Measurements from ENCODE around the gene GPATCH3.
"Not testable (repeated sequence)": the region's sequence is repeated elsewhere in the genome, so short reads cannot be mapped to it uniquely, and the experiment has no call there.

GPATCH3 gene, protein sequence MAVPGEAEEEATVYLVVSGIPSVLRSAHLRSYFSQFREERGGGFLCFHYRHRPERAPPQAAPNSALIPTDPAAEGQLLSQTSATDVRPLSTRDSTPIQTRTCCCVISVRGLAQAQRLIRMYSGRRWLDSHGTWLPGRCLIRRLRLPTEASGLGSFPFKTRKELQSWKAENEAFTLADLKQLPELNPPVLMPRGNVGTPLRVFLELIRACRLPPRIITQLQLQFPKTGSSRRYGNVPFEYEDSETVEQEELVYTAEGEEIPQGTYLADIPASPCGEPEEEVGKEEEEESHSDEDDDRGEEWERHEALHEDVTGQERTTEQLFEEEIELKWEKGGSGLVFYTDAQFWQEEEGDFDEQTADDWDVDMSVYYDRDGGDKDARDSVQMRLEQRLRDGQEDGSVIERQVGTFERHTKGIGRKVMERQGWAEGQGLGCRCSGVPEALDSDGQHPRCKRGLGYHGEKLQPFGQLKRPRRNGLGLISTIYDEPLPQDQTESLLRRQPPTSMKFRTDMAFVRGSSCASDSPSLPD

DNA sequence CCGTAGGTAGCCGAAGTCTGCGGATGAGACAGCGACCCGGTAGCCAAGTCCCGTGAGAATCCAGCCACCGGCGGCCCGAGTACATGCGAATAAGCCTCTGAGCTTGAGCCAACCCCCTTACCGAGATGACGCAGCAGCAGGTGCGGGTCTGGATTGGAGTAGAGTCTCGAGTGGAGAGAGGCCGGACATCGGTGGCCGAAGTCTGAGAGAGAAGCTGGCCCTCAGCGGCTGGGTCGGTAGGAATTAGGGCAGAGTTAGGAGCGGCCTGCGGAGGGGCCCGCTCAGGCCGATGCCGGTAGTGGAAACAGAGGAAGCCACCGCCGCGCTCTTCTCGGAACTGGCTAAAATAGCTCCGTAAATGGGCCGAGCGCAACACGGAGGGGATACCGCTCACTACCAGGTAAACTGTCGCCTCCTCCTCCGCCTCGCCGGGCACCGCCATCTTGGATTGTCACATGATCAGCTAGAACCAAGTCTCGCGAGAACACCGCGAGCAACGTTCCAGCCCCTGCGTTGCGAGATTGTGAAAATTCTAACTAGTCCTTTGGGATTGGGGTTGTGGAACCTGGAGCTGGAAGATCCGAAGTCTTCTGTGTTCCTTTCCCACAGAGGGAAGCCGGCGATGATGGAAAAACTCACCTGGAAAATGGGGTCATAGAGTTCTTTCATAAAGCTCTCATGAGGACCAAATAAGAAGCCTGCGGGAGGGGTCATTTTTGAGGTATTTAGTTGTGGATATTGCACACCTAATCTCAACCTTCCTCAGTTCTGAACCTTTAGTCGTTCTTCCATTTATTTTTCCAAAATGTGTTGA, at the start of gene GPATCH3:
Gene GPATCH3 (minus strand): TSS at position 467 of the 814 bp plus-strand sequence. CDS start 25 bp downstream, at position 442.
- DNase-seq = peak; percentile 82

DNA sequence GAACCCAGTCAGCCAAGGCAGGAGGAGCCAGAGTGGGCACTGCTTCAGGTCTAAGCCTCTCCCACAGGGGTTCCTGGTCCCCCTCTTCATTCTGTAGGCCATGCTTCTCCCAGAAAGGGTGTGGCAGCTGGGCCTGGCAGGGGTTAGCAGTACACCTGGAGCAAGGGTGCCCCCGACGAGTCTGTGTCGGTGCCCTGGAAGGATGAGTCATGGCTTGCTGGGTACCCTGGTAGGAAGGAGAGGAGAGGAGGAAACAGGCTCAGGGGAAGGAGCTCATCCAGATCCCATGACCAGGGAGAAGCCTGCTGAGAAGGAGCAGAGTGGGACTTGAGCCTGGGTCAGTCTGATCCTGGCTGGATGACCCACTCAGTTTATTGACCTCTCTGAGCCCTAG, 49.7 kb upstream of the GPATCH3 start:
- no peak for DNase-seq

DNA sequence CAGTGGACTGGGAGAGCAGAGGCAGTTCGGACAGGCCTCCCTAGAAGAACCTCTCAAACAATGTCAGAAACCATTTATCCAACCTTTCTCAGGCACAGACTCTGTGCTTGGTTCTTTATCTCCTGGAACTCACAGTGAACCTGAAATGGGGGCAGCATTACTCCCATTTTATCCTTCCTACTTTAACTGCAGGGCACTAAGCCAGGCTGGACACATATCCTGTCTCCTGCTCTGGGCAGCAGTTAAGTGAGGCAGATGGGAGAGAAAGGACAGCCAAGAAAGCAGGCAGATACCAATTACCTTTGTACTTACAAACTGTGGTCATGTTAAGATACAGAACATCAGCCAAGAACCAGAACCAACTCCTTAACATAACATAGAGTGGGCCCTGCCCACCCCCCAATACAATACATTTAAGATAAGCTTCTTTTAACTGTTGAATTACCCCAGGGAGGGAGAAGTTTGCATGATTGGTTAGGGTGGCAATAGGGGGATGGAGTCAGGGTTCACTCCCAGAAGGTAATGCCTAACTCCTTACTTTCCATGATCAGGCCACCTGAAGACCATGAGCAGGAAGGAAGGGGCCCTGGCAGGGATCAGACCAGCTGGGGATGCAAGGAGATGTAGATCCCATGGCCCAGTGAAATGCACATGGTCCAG, 49.1 kb upstream of the GPATCH3 start:
- DNase-seq = no peak

DNA sequence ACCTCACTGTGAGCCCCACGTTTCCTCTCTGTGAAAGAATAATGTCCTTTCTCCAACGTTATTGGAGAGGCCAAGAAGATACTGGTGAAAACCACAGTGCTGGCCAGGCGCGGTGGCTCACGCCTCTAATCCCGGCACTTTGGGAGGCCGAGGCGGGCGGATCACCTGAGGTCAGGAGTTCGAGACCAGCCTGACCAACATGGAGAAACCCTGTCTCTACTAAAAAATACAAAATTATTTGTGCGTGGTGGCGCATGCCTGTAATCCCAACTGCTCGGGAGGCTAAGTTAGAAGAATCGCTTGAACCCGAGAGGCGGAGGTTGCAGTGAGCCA, 48.4 kb upstream of the GPATCH3 start:
- DNase-seq = not testable (repeated sequence)

DNA sequence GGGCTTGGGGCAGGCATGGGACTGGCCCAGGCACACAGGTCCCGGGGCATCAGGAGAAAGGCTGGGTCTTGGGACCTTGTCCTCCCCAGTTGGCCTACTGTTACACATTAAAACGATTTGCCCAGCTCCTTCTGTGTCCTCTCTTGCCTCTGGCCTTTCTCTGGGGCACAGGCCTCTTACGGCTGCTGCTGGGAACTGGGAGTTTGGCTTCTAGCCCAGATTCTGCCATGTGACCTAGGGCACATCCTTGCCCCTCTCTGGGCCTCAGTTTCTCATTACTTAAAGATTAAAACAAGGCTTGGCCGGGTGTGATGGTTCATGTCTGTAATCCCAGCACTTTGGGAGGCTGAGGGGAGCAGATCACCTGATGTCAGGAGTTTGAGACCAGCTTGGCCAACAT, 46.0 kb upstream of the GPATCH3 start:
- DNase-seq = no peak

DNA sequence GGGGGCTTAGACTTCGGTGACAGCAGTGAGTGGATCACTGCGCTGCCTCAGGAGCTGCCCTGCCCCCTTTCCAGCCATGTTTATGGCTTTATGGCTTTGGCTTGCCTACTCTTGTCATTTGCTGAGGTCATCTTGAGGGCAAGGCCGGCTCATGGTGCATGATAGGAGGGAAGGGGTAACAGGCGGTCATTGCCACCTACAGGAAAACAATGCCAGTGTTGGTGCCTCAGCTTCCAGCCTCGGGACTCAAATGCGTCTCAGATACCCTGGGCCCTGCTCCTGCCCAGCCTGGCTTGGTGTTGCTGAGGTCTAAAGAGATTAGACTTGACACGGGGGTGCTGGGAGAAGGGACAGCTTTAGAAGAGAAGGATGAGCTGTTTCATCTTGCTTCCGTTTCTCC, 45.5 kb upstream of the GPATCH3 start:
- DNase-seq = no peak

DNA sequence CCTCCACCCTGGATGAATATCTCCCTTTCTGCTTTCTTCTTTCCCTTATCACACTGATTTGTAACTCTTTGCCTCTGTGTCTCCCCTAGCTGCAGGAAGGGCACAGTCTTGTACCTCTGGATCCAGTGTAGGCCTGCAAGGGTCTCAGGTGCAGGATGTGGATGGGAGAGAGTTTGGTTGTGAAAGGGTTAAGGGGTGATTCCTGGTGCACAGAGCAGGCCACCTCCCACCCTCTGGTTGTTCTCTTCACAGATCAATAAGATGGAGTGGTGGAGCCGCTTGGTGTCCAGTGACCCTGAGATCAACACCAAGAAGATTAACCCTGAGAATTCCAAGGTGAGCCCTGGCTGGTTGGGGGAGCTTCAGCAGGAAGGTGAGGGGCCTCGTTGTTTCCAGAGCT, 44.9 kb upstream of the GPATCH3 start:
- DNase-seq = no peak

DNA sequence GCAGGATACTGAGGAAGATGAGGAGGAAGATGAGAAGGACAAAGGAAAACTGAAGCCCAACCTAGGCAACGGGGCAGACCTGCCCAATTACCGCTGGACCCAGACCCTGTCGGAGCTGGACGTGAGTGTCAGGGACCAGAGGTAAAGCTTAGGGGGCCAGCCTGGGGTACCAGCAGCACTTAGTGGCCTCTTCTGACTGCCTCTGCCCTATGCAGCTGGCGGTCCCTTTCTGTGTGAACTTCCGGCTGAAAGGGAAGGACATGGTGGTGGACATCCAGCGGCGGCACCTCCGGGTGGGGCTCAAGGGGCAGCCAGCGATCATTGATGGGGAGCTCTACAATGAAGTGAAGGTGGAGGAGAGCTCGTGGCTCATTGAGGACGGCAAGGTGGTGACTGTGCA, 42.4 kb upstream of the GPATCH3 start:
- DNase-seq = no peak

DNA sequence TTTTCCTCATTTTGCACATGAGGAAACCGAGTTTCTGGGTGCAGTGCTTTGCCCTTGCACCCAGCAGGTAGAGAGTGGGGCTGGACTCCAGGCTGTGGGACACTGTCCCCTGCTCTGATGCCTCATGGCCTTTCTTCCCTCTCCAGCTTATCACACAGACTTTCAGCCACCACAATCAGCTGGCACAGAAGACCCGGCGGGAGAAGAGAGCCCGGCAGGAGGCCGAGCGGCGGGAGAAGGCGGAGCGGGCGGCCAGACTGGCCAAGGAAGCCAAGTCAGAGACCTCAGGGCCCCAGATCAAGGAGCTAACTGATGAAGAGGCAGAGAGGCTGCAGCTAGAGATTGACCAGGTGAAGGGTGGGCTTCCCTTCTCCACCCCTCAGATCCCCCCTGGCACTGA, 41.0 kb upstream of the GPATCH3 start:
- DNase-seq = no peak

DNA sequence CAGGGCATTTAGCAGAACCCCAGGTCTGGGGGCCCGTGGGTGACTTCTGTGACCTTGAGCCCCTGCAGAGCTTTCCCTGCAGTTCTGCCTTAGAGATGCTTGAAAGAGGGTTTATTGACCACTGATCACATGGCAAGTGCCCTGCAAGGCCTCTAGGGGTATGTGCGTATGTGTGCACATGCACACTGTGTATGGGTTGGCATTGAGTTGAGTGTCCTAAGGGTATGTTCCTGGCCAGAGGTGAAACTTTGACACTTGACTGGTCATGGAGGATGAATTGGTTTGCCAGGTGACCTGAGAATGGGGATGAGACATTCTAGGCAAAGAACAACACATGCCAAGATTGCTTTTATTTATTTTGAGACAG, 38.4 kb upstream of the GPATCH3 start:
- DNase-seq = no peak

DNA sequence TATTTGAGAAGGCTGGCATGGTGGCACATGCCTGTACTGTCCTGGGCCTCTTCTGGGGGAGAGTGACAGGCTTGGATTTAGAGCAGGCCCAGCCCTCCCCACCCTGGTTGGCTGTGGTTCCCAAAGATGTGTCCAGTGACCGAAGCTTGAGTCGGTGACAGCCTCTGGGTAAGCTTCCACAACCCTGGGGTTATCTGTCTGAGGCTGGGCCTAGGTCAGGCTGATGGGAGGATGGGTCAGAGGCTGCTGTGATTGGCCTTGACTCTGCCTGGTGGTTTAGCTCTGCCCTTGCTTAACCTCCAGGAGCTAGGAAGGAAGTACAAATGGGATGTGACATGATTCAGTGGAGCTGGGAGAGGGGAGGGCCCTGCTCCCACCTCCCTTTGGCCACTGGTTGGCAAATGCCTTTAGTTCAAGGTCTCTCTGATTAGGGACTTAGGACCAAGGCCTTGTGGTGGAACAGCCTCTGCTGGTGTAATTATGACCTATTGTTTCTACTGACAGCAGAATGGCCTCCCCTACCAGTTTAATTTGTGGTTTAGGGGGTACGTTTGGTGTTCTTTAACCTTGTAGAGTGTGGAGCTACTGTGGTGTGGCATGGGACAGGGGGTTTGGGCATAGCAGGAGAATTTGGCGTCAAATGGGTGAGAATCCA, 37.9 kb upstream of the GPATCH3 start:
- no peak for DNase-seq

DNA sequence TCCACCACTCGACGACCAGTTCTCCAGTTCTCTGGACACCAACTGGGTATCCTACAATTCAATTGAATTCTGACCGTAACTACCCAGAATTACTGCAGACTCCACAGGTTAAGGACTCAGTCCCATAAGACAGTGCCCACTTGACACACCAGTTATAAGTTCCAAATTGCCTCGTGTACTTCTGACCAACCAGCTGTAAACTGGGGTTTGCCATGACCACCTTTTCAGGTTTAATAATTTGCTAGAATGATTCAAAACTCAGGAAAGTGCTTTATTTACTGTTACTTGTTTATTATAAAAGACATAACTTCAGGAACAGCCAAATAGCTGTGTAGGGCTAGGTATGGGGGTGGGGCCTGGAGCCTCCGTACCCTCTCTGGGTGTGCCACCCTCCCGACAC, 36.6 kb upstream of the GPATCH3 start:
- DNase-seq = no peak

DNA sequence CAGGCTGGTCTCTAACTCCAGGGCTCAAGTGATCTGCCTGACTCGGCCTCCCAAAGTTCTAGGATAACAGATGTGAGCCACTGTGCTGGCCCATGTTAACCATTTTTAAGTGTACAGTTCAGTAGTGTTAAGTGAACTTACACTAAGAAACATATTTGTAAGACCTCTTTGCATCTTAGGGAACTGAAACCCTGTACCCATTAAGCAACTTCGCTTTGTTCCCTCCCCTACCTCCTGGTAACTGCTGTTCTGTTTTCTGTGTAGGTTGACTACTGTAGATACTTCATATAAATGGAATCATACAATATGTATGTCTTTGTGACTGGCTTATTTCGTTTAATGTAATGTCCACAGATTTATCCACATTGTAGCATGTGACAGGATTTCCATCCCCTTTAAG, 32.3 kb upstream of the GPATCH3 start:
- DNase-seq = no peak

DNA sequence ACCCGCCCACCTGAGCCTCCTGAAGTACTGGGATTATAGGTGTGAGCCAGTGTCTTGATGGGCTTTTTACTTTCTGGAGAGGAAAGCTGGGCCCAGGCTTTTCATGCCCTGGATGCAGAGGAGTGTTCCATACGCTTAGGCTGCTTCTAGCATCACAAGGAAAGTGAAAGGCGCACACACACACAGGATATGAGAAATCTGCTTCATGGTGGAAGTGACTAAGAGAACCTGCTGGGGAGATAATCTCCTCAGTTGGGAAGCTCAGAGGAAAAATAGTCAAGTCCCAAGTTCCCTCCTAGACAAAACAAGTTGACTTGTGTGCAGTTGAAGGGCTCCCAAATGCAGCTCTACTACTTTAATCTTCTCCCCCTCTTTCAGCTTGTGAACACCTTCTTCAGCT, 23.4 kb upstream of the GPATCH3 start:
- no peak for DNase-seq

DNA sequence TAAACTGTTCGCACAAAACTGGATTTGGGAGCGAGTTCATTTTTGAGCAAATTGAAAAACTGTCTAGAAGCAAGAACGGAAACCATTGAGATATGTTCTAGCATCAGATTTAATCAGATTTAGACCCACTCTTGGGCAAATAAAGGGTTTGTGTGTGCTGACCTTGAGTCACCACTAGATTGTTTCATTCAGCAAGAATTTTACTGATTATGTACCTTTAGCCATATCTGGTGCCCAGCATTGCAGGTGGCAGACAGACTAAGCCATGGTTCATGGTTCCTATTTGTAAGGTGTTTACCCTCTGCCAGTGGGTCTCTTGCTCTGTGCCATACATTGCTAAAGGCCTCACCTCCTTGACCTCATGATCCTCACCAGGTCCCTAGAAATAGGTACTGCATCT, 22.6 kb upstream of the GPATCH3 start:
- no peak for DNase-seq

DNA sequence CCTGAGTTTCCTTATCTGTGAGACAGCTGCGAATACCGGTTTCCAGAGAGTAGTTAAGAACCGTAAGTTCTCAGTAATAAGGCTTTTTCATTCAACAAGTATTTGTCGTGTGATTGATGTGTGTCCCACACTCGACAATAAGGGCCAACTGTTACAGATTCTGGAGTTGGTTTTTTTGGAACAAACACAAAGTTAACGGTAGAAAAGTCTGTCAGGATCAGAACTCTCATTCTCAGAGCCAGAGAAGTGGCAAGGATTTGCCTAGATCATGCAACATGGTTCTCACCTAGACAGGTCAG, 22.1 kb upstream of the GPATCH3 start:
- DNase-seq = no peak

DNA sequence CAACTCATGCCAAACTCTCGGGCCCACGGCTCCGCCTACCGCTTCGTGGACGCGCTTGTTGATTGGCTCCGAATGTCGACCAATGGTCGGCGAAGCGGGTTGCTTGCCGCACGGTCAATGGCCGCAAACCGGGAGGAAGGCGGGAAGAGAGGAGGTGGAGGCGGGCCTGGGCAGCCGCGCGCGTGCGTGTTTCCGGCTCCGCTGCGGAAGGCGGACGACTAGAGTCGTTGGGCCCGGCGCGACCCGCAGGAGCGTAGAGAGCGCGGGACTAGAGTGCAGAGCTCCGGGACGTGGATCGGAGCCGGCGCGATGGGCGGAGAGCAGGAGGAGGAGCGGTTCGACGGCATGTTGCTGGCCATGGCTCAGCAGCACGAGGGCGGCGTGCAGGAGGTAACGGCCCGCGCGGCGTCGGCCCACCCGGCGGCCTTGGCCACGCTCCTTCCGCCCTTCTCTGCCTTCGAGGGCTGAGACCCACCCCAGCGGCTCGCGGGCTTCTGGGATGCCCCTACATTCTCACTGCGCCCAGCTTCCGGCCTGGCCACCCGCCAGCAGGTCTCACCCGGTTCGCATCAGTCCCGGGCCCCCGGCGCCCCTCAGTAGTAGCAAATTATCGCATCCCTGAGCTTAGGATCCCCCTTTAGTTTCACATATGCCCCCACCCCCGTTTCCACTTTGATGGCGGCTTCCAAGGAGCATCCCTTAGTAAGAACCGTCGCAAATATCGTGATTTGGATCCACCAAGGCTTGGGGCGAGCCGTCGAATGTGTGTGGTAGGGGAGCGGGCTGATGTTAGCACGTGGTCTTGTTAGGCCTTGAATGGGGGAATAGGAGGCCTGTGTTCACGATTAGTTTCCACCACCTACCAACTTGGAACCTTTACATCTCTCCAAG, 21.5 kb upstream of the GPATCH3 start, which contains the start of gene NUDC:
Gene NUDC (plus strand): TSS at position 204 of the 891 bp plus-strand sequence. CDS start 106 bp downstream, at position 310.
- peak; percentile 88 for DNase-seq

DNA sequence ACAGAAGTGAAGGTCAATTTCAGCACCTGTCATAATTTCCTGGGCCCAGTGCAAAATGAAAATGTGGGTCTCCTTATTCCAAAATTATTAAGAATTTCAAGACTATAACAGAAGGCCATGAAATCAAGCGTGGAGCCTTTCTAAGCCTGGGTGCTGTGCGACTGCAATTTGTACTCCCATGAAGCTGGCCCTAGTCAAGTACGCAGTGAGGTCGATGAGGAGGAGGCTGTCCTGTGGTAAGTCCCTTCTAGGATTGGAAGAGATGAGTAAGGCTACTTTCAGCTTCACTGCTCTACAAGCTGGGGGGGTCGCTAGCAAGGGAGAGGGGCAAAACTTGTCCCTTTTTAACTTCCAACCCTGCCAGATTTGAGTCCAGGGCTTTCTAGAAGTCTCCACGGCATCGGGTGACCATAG, 20.9 kb upstream of the GPATCH3 start:
- no peak for DNase-seq

DNA sequence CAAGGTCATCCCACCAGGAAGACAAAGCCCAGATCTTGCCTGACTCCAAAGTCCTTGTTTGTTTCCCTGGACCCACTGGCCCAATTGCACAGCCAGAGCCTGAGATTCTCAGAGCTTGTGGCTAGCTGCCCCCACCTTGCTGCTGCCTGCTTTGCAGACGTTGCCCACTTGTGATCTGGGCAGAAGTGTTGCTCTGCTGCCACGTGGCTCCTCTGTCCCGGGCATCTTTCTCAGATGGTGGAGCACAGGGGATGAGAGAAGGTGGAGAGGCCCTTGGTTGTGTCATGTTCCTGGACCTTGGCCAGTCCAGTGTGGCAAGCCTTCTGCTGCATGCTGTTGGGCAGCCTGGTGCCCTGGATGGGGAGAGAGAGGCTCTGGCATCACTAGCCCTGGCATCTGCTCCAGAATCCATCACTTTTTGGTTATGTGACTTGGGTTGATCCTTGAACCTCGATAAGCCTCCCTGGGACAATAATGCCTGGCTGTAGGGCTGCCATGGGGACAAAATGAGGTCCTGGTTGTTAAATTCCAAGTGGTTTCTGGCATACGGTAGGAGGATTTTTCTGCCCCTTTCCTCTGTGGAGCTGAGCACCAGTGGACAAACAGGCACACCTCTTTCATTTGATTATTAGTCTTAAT, 15.1 kb upstream of the GPATCH3 start:
- no peak for DNase-seq

DNA sequence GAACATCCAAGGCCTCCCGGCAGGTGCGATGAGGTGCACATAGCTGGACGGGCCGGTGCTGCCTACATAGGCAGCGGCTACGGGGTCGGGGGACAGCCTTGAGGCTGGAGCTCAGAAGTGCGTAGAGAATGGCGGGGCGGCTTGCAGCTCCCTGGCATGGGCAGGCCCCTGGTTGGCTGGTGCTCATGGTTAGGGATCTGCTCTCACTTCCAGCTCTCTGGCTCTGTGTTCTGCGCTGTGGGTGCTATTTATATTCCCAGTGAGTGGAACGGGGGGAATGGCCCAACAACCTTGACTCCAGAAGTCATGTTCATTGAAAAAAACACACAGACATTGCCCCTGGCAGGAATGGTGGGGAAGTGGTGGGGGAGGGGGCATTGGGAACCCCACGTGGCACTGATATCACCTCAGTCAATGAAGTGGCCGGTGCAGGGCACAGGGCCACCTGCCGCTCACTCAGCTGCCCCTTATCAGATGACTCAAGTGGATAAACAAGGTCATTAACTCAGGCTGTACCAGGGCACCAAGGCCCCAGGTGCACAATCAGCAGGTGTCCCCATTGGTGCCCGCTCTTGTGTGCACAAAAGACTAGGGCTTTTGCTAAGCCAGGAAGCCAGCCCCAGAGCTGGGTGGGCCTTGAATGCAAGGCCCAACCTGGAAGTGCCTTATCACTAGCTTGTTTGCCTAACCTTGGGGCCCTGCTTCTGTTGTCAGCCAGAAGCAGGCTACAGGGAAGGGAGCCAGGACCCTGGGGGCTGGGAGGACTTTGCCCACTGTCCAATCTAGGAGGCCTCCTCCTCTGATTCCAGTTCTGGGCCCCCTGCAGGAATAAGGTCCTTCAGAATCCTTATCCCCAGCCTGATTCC, 13.7 kb upstream of the GPATCH3 start, which contains the start of gene NR0B2:
Gene NR0B2 (minus strand): TSS at position 222 of the 866 bp plus-strand sequence. CDS start 35 bp downstream, at position 187.
- no peak for DNase-seq
